Measurements from ENCODE around the gene ABI3BP.

Gene ABI3BP

DNA sequence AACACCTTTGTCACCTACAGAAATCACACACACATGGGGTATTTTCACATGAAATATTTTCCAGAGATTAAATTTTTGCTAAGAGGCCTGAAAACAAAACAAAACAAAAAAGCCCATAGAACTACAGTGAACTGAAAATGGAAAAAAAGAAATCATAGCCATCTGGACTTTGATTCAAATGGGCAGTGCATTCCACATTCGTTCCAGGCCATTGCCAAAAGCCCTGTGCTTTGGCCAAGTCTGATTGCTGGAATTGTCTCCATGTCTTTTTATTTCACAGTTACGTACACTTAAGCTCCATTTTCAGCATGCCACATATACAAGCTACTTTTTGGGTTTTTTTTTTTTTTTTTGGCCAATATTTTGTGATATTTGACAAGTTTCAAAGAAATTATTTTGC lies 236.8 kb downstream of the ABI3BP start:
- Histone ChIP-seq H3K9me2 (ENCODE audit: low read depth, low read length) (no peaks in the 10 kb centered on the region), H3K36me3 (ENCODE audit: insufficient read depth, low read length) (peaks cover 8% of the 10 kb centered on the region; the same call in 1 of the 2 replicates), H3F3A (ENCODE audit: insufficient read depth, low read length) (no peaks in the 10 kb centered on the region), H3K79me2 (ENCODE audit: insufficient read depth, low read length) (no peaks in the 10 kb centered on the region), H3K9ac (ENCODE audit: low read length) (no peak overlapping the region), H3K4me2 (ENCODE audit: low read length) (no peak overlapping the region), H3K4me1 (ENCODE audit: insufficient read depth, low read length, severe bottlenecking) (no peaks in the 10 kb centered on the region), H3K27me3 (ENCODE audit: insufficient read depth, low read length) (no peaks in the 10 kb centered on the region), H3K27ac (ENCODE audit: low read depth, low read length, poor library complexity, severe bottlenecking) (no peak overlapping the region), H3K9me3 (ENCODE audit: low read length) (no peaks in the 10 kb centered on the region), H3K4me3 (ENCODE audit: low read depth, low read length, poor library complexity, severe bottlenecking) (no peak overlapping the region), H2AFZ (ENCODE audit: low read length) (no peak overlapping the region), H4K20me1 (ENCODE audit: insufficient read depth, low read length) (no peaks in the 10 kb centered on the region)
- TF ChIP-seq, protein P1, sequence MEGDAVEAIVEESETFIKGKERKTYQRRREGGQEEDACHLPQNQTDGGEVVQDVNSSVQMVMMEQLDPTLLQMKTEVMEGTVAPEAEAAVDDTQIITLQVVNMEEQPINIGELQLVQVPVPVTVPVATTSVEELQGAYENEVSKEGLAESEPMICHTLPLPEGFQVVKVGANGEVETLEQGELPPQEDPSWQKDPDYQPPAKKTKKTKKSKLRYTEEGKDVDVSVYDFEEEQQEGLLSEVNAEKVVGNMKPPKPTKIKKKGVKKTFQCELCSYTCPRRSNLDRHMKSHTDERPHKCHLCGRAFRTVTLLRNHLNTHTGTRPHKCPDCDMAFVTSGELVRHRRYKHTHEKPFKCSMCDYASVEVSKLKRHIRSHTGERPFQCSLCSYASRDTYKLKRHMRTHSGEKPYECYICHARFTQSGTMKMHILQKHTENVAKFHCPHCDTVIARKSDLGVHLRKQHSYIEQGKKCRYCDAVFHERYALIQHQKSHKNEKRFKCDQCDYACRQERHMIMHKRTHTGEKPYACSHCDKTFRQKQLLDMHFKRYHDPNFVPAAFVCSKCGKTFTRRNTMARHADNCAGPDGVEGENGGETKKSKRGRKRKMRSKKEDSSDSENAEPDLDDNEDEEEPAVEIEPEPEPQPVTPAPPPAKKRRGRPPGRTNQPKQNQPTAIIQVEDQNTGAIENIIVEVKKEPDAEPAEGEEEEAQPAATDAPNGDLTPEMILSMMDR (IDR thresholded peaks at IDR 0.05; ENCODE audit: low read length) = no peak
- TF ChIP-seq EZH2 (IDR thresholded peaks at IDR 0.05; ENCODE audit: borderline replicate concordance, low read length) = no peak

DNA sequence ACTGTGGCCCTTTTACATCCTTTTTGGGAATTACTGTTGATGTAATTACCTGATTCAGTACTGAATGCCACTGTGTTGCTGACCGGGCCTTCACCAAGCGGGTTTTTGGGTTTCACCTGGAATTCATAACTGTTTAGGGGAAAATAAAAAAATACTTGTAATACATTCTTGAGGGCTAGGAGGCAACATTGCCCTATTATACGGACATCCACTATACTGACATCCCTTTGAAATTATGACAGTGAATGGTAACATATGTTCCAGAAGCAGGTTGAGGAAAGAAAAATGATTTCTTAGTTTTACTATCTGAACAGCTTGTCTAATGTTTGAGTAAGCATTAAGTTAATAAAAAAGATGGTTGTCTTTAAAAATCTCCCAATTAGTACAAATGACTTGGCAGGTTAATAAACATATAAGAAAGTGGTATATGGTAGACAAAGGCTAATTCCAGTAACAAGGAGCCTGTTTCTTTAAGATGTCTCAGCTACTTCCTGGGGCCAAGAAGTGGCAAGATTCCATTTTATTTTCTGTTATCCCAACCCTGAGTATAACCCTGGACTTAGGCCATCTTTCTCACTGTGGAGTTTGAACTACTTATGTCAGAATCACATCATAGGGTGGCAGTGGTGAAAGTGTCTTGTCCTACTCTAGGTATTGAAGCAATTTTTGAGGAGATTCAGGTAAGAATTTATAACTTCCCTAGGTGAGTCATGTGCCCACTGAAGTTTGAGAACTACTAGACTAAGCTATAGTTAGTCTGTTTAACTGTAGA lies 238.5 kb downstream of the ABI3BP start:
- TF ChIP-seq, protein P1 (IDR thresholded peaks at IDR 0.05; ENCODE audit: low read length) = no peak
- no peak for TF ChIP-seq EZH2 (IDR thresholded peaks at IDR 0.05; ENCODE audit: borderline replicate concordance, low read length)

DNA sequence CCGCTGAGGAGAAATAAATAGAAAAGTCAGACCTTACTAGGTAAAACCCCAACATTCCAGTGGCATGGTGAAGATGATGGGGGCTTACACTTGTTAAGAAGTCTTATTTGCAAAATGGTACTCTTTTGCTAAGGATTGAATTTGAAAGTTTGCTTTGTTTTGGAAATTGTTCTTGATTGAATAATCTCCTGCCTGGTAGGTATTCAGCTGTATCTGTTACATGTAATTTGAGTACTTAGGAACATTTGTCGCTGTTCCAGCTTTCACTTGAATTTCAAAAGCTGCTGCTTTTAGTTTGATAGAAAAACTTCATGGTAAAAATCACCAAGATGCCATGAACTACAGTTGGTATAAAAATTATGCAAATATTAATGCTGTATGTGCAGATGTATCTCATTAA lies 239.4 kb downstream of the ABI3BP start:
- peaks cover 19% of the 10 kb centered on the region; the same call in 1 of the 2 replicates for H3K36me3 ChIP-seq (ENCODE audit: insufficient read depth, low read length)
- no peaks in the 10 kb centered on the region for H3K4me1 ChIP-seq (ENCODE audit: insufficient read depth, low read length, severe bottlenecking)
- no peak overlapping the region for H3K9ac ChIP-seq (ENCODE audit: low read length)
- H3K9me3 ChIP-seq (ENCODE audit: low read length) = no peaks in the 10 kb centered on the region
- H2AFZ ChIP-seq (ENCODE audit: low read length) = no peak overlapping the region
- no peak overlapping the region for H3K4me3 ChIP-seq (ENCODE audit: low read depth, low read length, poor library complexity, severe bottlenecking)
- TF ChIP-seq EZH2 (IDR thresholded peaks at IDR 0.05; ENCODE audit: borderline replicate concordance, low read length) = no peak
- TF ChIP-seq, protein P1 (IDR thresholded peaks at IDR 0.05; ENCODE audit: low read length) = no peak
- no peak overlapping the region for H3K4me2 ChIP-seq (ENCODE audit: low read length)
- no peaks in the 10 kb centered on the region for H3K9me2 ChIP-seq (ENCODE audit: low read depth, low read length)
- no peak overlapping the region for H3K27ac ChIP-seq (ENCODE audit: low read depth, low read length, poor library complexity, severe bottlenecking)
- no peaks in the 10 kb centered on the region for H4K20me1 ChIP-seq (ENCODE audit: insufficient read depth, low read length)
- H3K79me2 ChIP-seq (ENCODE audit: insufficient read depth, low read length) = no peaks in the 10 kb centered on the region
- no peaks in the 10 kb centered on the region for H3K27me3 ChIP-seq (ENCODE audit: insufficient read depth, low read length)
- no peaks in the 10 kb centered on the region for H3F3A ChIP-seq (ENCODE audit: insufficient read depth, low read length)

More for the DNA sequence above, 238.5 kb downstream of the ABI3BP start:
- H4K20me1 ChIP-seq (ENCODE audit: insufficient read depth, low read length) = no peaks in the 10 kb centered on the region
- H3F3A ChIP-seq (ENCODE audit: insufficient read depth, low read length) = no peaks in the 10 kb centered on the region
- H3K27me3 ChIP-seq (ENCODE audit: insufficient read depth, low read length) = no peaks in the 10 kb centered on the region
- H3K9me2 ChIP-seq (ENCODE audit: low read depth, low read length) = no peaks in the 10 kb centered on the region
- H3K9ac ChIP-seq (ENCODE audit: low read length) = no peak overlapping the region
- H3K4me1 ChIP-seq (ENCODE audit: insufficient read depth, low read length, severe bottlenecking) = no peaks in the 10 kb centered on the region
- no peaks in the 10 kb centered on the region for H3K9me3 ChIP-seq (ENCODE audit: low read length)
- no peak overlapping the region for H3K27ac ChIP-seq (ENCODE audit: low read depth, low read length, poor library complexity, severe bottlenecking)
- H3K36me3 ChIP-seq (ENCODE audit: insufficient read depth, low read length) = peaks cover 16% of the 10 kb centered on the region; the same call in 1 of the 2 replicates
- no peaks in the 10 kb centered on the region for H3K79me2 ChIP-seq (ENCODE audit: insufficient read depth, low read length)
- H3K4me3 ChIP-seq (ENCODE audit: low read depth, low read length, poor library complexity, severe bottlenecking) = no peak overlapping the region
- H3K4me2 ChIP-seq (ENCODE audit: low read length) = no peak overlapping the region
- no peak overlapping the region for H2AFZ ChIP-seq (ENCODE audit: low read length)

Measured in OCI-LY1 (cell line).